Right lobe of liver (tissue), 6 donors: ENCODE data around the gene DYNC1I2. TPM values are rescaled to one million over a fixed set of nuclear protein-coding genes. Genes with fewer than 3 reads are reported as not detected.

ENCODE experiments used
- ATAC-seq, 4 donors: fragments of 200-7000 bp; cut with Tn5 transposase; one replicate each; pipeline ENCODE4 v1.9.1; 2020; ENCODE audit warnings: mild to moderate bottlenecking in 4 of 4, moderate library complexity in 4 of 4
- DNase-seq, 3 donors: peaks; one replicate each; pipeline ENCODE4 v3.0.0-alpha.2; 2020
- H3K27ac ChIP-seq, 3 donors: fragments of 200-600 bp; one replicate each; pipeline ENCODE4 v1.8.0; 2022
- H3K27me3 ChIP-seq, 2 donors: fragments of 200-600 bp; one replicate each; pipeline ENCODE4 v1.8.0; 2022
- H3K36me3 ChIP-seq, 4 donors: fragments of 200-600 bp; sonication (generic) in 1 of 4; one replicate each; pipeline versions ENCODE4 v1.5.1 to v1.8.0; 2017 to 2022; ENCODE audit warnings: control low read depth in 1 of 4
- H3K4me1 ChIP-seq, 4 donors: fragments of 200-600 bp; sonication (generic) in 1 of 4; one replicate each; pipeline versions ENCODE4 v1.5.1 to v1.8.0; 2017 to 2022; ENCODE audit warnings: control low read depth in 1 of 4
- H3K4me3 ChIP-seq, 3 donors: fragments of 200-600 bp; one replicate each; pipeline ENCODE4 v1.8.0; 2022
- H3K9me3 ChIP-seq, 4 donors: fragments of 200-600 bp; sonication (generic) in 1 of 4; one replicate each; pipeline versions ENCODE4 v1.5.1 to v1.8.0; 2017 to 2022; ENCODE audit warnings: control low read depth in 1 of 4
- POLR2A ChIP-seq: fragments of 450-650 bp; IDR thresholded peaks from one replicate; pipeline ENCODE4 v1.6.1; 2017; ENCODE audit warnings: antibody characterized with exemption, mild to moderate bottlenecking
- WGBS: methylation state at CpG from one replicate; pipeline ENCODE4 v1.1.6; 2018; ENCODE audit warnings: low coverage, low lambda C conversion rate; ENCODE audit not compliant: insufficient coverage; ENCODE audit errors: missing lambda C conversion rate; 5-methylcytosine and 5-hydroxymethylcytosine counted together
- intact Hi-C, 2 donors: fragments of 100-400 bp; cut with DNase I; formaldehyde crosslinking; loops; one replicate each; pipeline versions ENCODE4 v1.11.2 to v1.14.1; 2022
- total RNA-seq, 6 experiments: library from RNA; depleted of rRNA in 2 of 6; stranded (reverse); fragments of >200 nt in 2 of 6; fragmentation: NEBNext Ultra II Directional in 3 of 6; extraction: Animal tissue kit (Norgen Biotek cat#: 25700) in 3 of 6; gene quantifications; one replicate each; pipeline versions ENCODE4 v1.1.0 to v1.2.4, GENCODE V29; 2016 to 2023
- TF ChIP-seq, protein P1 (sequence below), 4 donors: fragments of 200-600 bp in 3 of 4; fragments of 450-650 bp in 1 of 4; IDR thresholded peaks; one replicate each; pipeline versions ENCODE4 v1.5.1 to v1.8.0; 2016 to 2022; ENCODE audit warnings: antibody characterized with exemption in 4 of 4, mild to moderate bottlenecking in 2 of 4
- donor health status: DM: no; HTN: yes; CAD: no.
- donor health status: DM: no; HTN: no; CAD: no.
- donor health status: DM: no; HTN: no; CAD: no.
- donor health status: DM: no; HTN: yes; CAD: no.
- donor health status: DM: no; HTN: yes; CAD: no.

The DYNC1I2 gene
- total RNA-seq, 6 experiments from 2014 or later = 19.1 to 33.6 (median 28.6) TPM

DNA sequence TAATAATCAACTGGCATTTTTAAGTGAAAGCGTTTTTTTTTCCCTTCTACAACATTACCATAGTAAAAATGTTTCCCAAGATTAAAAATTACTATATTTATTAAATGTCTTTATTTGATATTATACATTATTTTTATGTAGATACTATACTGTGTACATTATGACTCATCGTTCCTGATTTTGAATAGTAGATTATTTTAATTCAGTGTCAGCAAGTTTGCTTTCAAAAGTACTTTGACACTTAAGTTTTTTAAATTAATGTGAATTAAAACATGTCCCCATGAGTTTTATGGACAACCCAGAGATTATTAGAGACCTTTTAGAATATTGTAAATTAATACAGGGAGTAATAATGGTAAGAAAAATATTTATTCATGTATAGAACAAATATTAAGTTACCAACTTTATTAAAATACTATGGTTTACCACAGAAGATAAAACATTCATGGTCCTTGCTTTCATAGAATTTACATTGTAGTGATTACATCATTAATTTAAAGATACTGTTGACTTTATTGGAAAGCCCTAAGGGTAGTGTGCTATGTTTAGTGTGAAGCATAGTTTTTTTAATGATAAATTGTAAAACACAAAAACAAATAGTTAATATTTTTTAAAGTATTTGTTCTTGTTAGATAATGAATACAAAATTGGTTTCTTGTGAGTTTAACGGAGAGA is 21.9 kb downstream of the DYNC1I2 start:
- no peaks in the 10 kb centered on the region for H3K4me1 ChIP-seq
- ATAC-seq (no peak), DNase-seq (no peak)
- WGBS = 67% methylated on average over 3 of the region's 3 CpGs
- TF ChIP-seq, protein P1, sequence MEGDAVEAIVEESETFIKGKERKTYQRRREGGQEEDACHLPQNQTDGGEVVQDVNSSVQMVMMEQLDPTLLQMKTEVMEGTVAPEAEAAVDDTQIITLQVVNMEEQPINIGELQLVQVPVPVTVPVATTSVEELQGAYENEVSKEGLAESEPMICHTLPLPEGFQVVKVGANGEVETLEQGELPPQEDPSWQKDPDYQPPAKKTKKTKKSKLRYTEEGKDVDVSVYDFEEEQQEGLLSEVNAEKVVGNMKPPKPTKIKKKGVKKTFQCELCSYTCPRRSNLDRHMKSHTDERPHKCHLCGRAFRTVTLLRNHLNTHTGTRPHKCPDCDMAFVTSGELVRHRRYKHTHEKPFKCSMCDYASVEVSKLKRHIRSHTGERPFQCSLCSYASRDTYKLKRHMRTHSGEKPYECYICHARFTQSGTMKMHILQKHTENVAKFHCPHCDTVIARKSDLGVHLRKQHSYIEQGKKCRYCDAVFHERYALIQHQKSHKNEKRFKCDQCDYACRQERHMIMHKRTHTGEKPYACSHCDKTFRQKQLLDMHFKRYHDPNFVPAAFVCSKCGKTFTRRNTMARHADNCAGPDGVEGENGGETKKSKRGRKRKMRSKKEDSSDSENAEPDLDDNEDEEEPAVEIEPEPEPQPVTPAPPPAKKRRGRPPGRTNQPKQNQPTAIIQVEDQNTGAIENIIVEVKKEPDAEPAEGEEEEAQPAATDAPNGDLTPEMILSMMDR (IDR thresholded peaks at IDR 0.05) = no peak
- no peak for TF ChIP-seq POLR2A
- no peaks in the 10 kb centered on the region for H3K36me3 ChIP-seq
- intact Hi-C loops = loop anchor here in 1 of 2 donors (10.0 kb wide), 1 partner anchor 396 kb away; the partner anchor contains the start of gene DLX2
- no peaks in the 10 kb centered on the region for H3K9me3 ChIP-seq
- no peak overlapping the region for H3K27ac ChIP-seq
- no peak overlapping the region for H3K4me3 ChIP-seq
- H3K27me3 ChIP-seq = no peaks in the 10 kb centered on the region

DNA sequence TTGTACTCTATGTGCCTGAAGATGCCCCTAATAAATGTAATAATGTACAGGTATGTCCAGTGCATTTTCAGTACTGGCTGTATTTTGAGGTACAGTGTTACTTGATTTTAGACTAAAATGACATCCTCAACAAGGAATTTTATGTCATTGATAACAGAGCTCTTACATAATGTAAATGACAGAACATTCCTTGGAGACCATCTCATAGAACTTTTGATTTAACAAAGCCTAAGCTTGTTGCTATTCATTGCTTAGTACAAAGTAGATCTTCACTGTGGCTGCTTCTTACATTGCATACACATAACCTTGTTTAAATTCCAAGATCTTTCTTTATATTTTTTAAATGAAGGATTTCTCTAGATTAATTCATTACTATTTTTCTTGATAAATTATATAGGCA is 24.1 kb downstream of the DYNC1I2 start:
- no peaks in the 10 kb centered on the region for H3K27me3 ChIP-seq
- DNase-seq (no peak), ATAC-seq (no peak)
- H3K4me1 ChIP-seq = no peaks in the 10 kb centered on the region
- H3K9me3 ChIP-seq = no peaks in the 10 kb centered on the region
- H3K36me3 ChIP-seq = peaks cover 0 to 10% (median 3%) of the 10 kb centered on the region in 4 donors
- intact Hi-C loops = no loop called here
- H3K4me3 ChIP-seq = no peak overlapping the region
- H3K27ac ChIP-seq = no peak overlapping the region
- TF ChIP-seq POLR2A = no peak
- TF ChIP-seq, protein P1 (IDR thresholded peaks at IDR 0.05) = no peak

DNA sequence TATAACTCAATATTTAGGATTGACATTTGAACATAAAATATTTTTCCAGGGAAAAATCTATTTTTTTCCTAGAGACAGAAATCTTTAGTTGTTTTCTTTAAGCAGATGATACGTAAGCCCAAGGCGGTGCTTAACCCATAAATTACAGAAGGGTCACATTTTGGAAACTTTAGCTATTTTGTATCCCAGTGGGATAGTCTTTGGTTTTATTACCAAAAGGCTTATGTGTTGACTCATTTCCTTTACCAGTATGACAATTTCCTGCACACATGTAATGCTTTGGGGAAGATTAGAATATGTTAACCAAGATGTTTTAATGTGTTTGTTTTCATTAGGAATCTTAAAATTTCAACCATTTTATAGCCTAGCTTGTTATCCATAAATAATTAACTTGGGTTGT is 24.8 kb downstream of the DYNC1I2 start:
- ATAC-seq (no peak), DNase-seq (no peak)
- H3K27ac ChIP-seq = no peak overlapping the region
- no peak for TF ChIP-seq POLR2A
- TF ChIP-seq, protein P1 (IDR thresholded peaks at IDR 0.05) = no peak
- WGBS = 70% methylated on average over 2 of the region's 2 CpGs
- intact Hi-C loops = no loop called here
- H3K4me1 ChIP-seq = no peaks in the 10 kb centered on the region
- H3K9me3 ChIP-seq = no peaks in the 10 kb centered on the region
- H3K4me3 ChIP-seq = no peak overlapping the region
- H3K27me3 ChIP-seq = no peaks in the 10 kb centered on the region
- H3K36me3 ChIP-seq = peaks cover 0 to 12% (median 3%) of the 10 kb centered on the region in 4 donors

DNA sequence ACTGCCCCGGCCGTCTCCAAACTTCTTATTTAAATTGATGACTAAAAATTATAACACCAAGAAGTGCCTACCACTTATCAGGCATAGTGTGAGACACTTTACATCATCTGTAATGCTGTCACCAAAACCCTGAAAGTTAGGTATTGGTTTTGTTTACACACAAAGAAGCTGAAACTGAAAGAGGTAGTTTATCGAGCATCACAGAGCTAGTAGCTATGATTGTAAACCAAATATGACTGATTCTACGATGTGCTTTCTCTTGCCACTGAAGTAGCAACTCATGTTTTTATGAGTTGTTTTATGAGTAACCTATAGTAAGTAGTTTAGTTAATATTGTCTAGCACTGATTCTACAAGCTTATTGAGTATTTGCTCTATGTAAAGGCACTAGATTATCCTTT is 31.5 kb downstream of the DYNC1I2 start:
- 87% methylated on average over 4 of the region's 4 CpGs for WGBS
- intact Hi-C loops = no loop called here
- DNase-seq = no peak

More for the DNA sequence above, 31.5 kb downstream of the DYNC1I2 start:
- no peaks in the 10 kb centered on the region for H3K4me1 ChIP-seq
- no peak for TF ChIP-seq POLR2A
- TF ChIP-seq, protein P1 (IDR thresholded peaks at IDR 0.05) = no peak
- H3K27me3 ChIP-seq = no peaks in the 10 kb centered on the region
- H3K36me3 ChIP-seq = peaks cover 0 to 15% (median 4%) of the 10 kb centered on the region in 4 donors
- H3K27ac ChIP-seq = no peak overlapping the region
- no peaks in the 10 kb centered on the region for H3K9me3 ChIP-seq
- no peak overlapping the region for H3K4me3 ChIP-seq
- ATAC-seq = no peak
